Activated T-helper 2 cell treated with anti-CD3 and anti-CD28 coated beads, Interferon-gamma antibody, Interleukin-2, Interleukin-4, amounts not matched to agents 10 μg/mL and 5 μg/mL and 100 μg/mL, durations not matched to agents 14 hours and 24 hours and 36 hours (primary cell): ENCODE results near the gene AAMDC. TPM values are rescaled to one million over a fixed set of nuclear protein-coding genes. Genes with fewer than 3 reads are reported as not detected.
"Not testable (repeated sequence)": the region's sequence is repeated elsewhere in the genome, so short reads cannot be mapped to it uniquely, and the experiment has no call there.

ENCODE experiments used
- DNase-seq: peaks from one replicate; pipeline ENCODE4 v3.0.0; 2021; ENCODE audit warnings: low spot score
- H3K27ac Mint-ChIP-seq: one replicate; pipeline ENCODE4 v1.8.0; 2021; ENCODE audit warnings: mixed read lengths
- H3K27me3 Mint-ChIP-seq: one replicate; pipeline ENCODE4 v1.8.0; 2021; ENCODE audit warnings: low read depth, mixed read lengths
- H3K36me3 Mint-ChIP-seq: one replicate; pipeline ENCODE4 v1.8.0; 2021; ENCODE audit warnings: low read depth, mixed read lengths
- H3K4me1 Mint-ChIP-seq: one replicate; pipeline ENCODE4 v1.8.0; 2021; ENCODE audit warnings: low read depth, mixed read lengths
- H3K4me3 Mint-ChIP-seq: one replicate; pipeline ENCODE4 v1.8.0; 2021; ENCODE audit warnings: low read depth, mild to moderate bottlenecking, moderate library complexity, mixed read lengths
- H3K9me3 Mint-ChIP-seq: one replicate; pipeline ENCODE4 v1.8.0; 2021; ENCODE audit warnings: mixed read lengths
- intact Hi-C: fragments of 100-400 bp; cut with micrococcal nuclease; formaldehyde crosslinking; loops from one replicate; pipeline ENCODE4 v1.15.1; 2023
- total RNA-seq: library from RNA; stranded (reverse); gene quantifications from 2 replicates; pipeline ENCODE4 v1.2.3, GENCODE V29; 2022

The AAMDC gene
- total RNA-seq, 1 donor from 2014 or later: 3.6 TPM

DNA sequence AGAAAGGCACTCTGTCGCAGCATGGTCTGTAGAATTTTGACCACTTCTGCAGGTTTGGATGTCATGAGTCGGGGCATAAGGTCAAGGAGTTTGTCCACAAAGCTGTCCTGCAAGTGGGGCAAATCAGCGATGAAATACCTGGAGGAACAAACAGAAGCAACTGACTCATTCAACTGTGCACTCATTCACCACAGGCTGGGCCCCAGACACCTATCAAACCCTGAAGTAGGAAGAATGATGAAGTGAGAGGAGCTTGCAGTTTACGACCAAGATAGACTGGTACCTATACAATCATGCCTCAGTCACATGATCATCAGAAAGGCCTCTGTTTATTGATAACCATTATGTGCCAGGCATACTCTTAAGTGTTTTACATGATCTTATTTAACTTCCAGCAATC, 70.8 kb downstream of the AAMDC start:
- H3K4me3 Mint-ChIP-seq, H3K27me3 Mint-ChIP-seq, H3K9me3 Mint-ChIP-seq, intact Hi-C loops, DNase-seq, H3K4me1 Mint-ChIP-seq, H3K27ac Mint-ChIP-seq: not testable (repeated sequence)
- peaks cover 62% of the 10 kb centered on the region for H3K36me3 Mint-ChIP-seq

DNA sequence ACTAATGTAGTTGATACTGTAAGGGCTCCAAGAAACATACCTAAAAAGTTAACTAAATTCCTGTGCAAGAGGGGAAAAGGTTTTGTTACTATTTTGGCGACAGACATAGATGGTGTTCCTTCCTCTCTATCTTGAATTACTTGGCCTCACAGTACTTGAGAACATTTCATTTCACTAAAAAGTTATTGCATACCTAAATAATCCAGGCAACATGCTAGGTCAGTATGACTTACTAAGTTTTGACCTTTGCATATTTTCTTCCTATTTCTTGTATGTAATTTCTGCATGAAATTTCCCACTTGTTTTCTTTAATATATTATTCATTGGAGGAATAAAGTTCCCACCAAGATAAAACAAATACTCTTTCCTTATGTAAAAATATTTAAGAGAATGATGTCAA, 74.0 kb downstream of the AAMDC start:
- DNase-seq, intact Hi-C loops, H3K4me1 Mint-ChIP-seq, H3K27ac Mint-ChIP-seq, H3K27me3 Mint-ChIP-seq, H3K9me3 Mint-ChIP-seq, H3K4me3 Mint-ChIP-seq: not testable (repeated sequence)
- H3K36me3 Mint-ChIP-seq: peaks cover 35% of the 10 kb centered on the region

DNA sequence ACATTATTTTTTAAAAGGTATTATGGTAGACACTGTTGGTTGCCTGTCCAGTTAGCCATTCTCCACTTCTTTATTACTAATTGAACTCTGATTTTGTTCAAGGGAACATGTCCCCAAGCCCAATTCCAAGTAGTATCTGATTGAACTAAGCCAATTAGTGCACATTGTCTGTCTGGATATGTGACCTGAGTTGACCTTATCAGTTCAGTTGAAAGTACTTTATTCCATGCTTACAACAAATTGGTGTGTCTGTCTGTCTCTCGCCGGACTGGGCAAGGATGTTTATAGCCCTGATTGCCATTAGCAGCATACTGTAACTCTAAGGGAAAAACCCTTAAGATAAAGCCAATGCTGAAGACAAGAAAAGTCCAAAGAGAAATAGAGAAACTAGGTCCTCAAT, 87.9 kb downstream of the AAMDC start:
- no peak for DNase-seq
- intact Hi-C loops: no loop called here
- Mint-ChIP-seq H3K4me1 (peaks cover 2% of the 10 kb centered on the region), H3K27me3 (no peaks in the 10 kb centered on the region), H3K27ac (no peak overlapping the region), H3K36me3 (peaks cover 27% of the 10 kb centered on the region), H3K9me3 (no peaks in the 10 kb centered on the region), H3K4me3 (no peak overlapping the region)

DNA sequence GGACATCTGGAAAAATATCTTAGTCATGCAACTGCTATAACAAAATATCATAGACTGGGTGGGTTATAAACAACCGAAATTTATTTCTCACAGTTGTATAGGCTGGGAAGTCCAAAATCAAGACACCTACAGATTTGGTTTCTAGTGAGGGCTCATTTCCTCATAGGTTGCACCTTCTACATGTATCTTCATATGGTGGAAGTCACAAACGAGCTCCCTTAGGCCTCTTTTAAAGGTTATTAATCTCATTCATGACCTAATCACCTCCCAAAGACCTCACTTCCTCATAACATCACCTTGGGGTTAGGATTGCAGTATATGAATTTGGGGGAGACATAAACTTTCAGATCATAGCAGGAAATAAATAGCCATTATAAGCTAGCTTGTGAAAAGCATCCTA, 88.3 kb downstream of the AAMDC start:
- intact Hi-C loops: no loop called here
- Mint-ChIP-seq H3K4me3 (no peak overlapping the region), H3K27ac (no peak overlapping the region), H3K9me3 (no peaks in the 10 kb centered on the region), H3K27me3 (no peaks in the 10 kb centered on the region), H3K36me3 (peaks cover 24% of the 10 kb centered on the region), H3K4me1 (peaks cover 2% of the 10 kb centered on the region)
- DNase-seq: no peak

DNA sequence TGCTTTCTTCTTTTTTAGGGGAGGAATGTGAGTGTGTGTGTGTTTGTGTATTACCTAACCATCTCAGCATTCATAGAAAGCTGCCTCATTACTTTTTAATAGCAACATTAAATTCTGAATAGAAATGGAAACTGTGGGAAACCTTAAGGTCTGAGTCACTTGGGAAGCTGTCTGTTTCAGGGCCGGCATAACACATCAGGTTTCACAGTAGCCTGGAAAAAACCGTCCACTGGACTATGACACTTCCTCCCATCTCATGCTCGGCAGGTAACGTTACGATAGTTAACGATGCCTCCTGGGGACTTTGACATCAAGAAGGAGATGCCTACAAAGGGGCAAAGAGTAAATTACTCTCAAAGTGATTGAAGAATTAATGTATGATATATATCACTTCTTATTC, 89.9 kb downstream of the AAMDC start:
- H3K27ac Mint-ChIP-seq, H3K27me3 Mint-ChIP-seq, intact Hi-C loops, DNase-seq, H3K9me3 Mint-ChIP-seq, H3K4me3 Mint-ChIP-seq, H3K4me1 Mint-ChIP-seq: not testable (repeated sequence)
- peaks cover 24% of the 10 kb centered on the region for H3K36me3 Mint-ChIP-seq

DNA sequence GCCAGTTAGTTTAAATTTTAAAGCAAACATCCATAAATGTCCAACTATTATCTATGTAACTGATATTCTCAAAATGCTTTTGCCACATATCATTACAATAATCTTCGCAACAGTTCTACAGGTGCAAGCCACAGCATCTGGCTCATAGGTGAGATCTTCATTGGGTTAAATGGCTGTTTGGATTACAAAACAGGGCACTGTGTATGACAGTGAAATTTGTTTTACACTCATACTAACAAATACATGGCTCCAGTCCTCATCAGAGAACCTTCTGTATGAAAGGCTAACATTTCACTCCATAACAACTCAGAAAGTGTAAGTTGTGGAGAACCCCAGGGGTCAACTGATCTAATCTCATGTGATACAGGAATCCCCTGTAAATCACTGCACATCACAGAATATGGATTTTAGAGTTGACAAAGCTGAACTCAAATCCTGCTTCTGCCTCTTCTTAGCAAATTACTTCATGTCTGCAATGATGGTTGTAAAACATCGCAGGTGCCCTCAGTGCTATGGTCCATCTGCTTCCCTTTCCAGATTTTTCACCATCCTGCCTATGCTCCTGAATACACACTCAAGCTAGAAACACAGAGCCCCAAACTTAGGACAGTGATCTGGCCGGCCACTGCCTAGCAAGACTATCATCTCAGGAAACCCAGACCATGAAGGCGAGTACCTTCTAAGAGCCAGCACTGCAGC, 92.8 kb downstream of the AAMDC start:
- H3K27me3 Mint-ChIP-seq, H3K27ac Mint-ChIP-seq, DNase-seq, H3K9me3 Mint-ChIP-seq, H3K4me1 Mint-ChIP-seq, H3K4me3 Mint-ChIP-seq, intact Hi-C loops: not testable (repeated sequence)
- H3K36me3 Mint-ChIP-seq: peaks cover 24% of the 10 kb centered on the region

DNA sequence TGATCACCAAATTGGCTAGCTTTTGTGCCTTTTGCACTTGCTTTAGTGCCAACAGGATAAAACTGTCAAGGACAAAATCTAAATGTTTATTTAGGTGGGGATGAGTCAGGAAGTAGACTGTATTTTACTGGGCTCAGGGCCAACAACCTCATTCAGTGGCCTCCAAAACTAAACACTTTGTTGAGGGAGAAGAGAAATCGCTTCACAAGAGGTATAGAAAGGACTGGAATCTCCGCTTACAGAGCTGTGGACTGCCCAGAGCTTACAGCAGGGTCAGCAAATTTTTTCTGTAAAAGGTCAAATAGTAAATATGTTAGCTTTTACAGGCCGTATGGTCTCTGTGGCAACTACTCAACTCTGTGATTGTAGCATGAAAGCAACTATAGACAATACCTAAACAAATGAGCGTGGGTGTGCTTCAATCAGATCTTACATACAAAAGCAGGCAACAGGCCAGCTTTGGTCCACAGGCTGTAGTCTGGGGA, 93.4 kb downstream of the AAMDC start:
- H3K27ac Mint-ChIP-seq, H3K27me3 Mint-ChIP-seq, intact Hi-C loops, DNase-seq, H3K4me1 Mint-ChIP-seq, H3K4me3 Mint-ChIP-seq, H3K9me3 Mint-ChIP-seq: not testable (repeated sequence)
- H3K36me3 Mint-ChIP-seq: peaks cover 22% of the 10 kb centered on the region

DNA sequence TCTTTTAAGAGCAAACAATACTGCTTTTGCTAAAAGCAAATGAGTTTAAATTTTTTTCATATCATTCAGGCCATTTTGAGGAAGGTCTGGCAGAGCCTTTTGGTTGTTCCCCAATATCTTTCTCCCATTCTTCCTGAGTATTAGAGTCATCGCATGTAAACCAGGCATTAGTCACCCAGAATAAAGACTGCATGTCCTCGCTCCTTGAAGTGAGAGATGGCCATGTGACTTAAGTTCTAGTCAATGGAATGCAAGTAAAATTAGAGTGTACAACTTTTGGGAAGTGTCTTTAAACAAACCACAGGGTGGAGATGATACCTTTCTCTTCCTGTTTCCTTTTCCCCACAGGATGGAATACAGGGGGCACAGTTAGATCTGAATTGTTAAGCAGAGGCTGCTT, 96.8 kb downstream of the AAMDC start:
- H3K4me1 Mint-ChIP-seq, H3K9me3 Mint-ChIP-seq, H3K27ac Mint-ChIP-seq, intact Hi-C loops, H3K4me3 Mint-ChIP-seq, DNase-seq, H3K27me3 Mint-ChIP-seq: not testable (repeated sequence)
- peaks cover 17% of the 10 kb centered on the region for H3K36me3 Mint-ChIP-seq

Other genes starting within 250 kb of the AAMDC start
- 0.52 and 0.97 TPM in 2 replicates for gene AQP11, start 231.2 kb upstream of the AAMDC start, total RNA-seq
- gene CLNS1A, start 183.3 kb upstream of the AAMDC start, total RNA-seq: 153 and 157 TPM in 2 replicates
- 43.3 and 45.5 TPM in 2 replicates for gene RSF1, start 422 bp upstream of the AAMDC start, total RNA-seq
- gene INTS4, start 173.5 kb downstream of the AAMDC start, total RNA-seq: 62.7 and 66.8 TPM in 2 replicates
- gene KCTD14, start 202.1 kb downstream of the AAMDC start, total RNA-seq: 0.23 and 0.34 TPM in 2 replicates
- not detected in 2 replicates for gene THRSP, start 242.7 kb downstream of the AAMDC start, total RNA-seq